ENCODE data around the gene KLHL24.

DNA sequence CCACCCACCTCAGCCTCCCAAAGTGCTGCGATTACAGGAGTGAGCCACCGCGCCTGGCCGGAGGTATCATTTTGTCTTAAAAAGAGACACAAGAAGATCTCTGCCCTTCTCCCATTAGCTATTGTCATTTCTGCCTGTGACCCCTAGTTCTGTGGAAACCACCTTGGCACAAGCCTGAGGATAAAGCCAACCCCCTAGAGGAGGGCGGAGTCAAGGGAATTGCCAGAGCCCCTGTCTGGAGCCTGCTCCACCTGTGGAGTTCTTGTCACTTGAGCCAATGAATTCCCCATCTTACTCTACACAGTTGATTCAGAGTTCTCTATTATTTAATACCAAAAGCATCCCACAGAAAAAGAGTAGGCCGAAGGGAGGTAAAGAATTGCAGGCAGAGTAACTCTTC is 45.0 kb upstream of the KLHL24 start:
- TF ChIP-seq, protein P1, sequence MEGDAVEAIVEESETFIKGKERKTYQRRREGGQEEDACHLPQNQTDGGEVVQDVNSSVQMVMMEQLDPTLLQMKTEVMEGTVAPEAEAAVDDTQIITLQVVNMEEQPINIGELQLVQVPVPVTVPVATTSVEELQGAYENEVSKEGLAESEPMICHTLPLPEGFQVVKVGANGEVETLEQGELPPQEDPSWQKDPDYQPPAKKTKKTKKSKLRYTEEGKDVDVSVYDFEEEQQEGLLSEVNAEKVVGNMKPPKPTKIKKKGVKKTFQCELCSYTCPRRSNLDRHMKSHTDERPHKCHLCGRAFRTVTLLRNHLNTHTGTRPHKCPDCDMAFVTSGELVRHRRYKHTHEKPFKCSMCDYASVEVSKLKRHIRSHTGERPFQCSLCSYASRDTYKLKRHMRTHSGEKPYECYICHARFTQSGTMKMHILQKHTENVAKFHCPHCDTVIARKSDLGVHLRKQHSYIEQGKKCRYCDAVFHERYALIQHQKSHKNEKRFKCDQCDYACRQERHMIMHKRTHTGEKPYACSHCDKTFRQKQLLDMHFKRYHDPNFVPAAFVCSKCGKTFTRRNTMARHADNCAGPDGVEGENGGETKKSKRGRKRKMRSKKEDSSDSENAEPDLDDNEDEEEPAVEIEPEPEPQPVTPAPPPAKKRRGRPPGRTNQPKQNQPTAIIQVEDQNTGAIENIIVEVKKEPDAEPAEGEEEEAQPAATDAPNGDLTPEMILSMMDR (IDR thresholded peaks at IDR 0.05) = no peak
- no peak for TF ChIP-seq EZH2 (IDR thresholded peaks at IDR 0.05)
- TF ChIP-seq EZH2phosphoT487 (IDR thresholded peaks at IDR 0.05) = no peak
